Measurements from ENCODE around the gene SDCCAG8. TPM values are rescaled to one million over a fixed set of nuclear protein-coding genes. Genes with fewer than 3 reads are reported as not detected.

SDCCAG8 gene
- total RNA-seq = 62.2 and 66.6 TPM in 2 replicates

GRCh38 chr1:243255791-243256512, at the start of gene SDCCAG8:
Gene SDCCAG8 (plus strand): TSS chr1:243256041. CDS start chr1:243256174, 133 bp downstream.

DNA sequence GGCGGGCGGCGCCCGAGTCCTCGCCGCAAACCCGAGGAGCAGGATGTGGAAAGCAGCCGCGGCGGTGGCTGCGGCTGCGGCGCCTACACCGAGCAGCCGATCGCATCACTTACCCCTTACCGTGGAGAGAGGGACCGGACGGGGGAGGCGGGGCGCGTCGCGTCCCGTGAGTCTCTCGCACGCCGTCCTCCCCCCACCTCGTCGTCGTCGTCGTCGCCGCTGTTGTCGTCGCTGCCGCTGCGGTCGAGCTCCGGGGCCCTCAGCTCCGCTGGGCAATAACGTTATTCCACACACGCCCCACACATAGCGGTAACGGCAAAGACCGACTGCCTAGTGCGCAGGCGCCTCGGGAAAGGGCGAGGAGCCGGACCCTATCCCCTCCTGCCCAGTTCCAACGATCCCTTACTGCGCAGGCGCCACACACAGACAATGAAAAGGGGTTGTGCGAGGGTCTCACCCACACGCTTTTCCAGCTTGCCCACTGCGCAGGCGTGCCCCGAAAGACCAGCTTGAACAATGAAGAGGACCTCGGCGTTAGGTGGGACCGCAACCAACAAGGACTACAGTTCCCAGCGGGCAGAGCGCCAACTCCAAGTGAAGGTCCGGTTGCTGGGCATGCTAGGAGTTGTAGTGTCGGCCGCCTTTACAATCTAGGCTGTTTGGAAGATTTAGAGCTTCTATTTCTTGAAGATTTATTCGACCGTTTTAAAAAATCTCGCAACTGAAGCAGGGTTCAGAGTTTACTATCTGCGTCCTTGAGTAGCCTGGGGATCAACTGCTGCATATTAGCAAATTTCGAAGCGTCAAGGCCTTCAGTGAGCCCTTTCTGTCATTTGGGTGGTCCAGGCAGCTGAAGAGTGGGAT, 682 bp upstream of the SDCCAG8 start, which contains the start of gene CEP170:
Gene CEP170, minus strand, starts transcription at position 355 of the 864 bp plus-strand sequence. CDS start 30,001 bp downstream, outside the sequence.

Other genes with a start within 250 kb of the SDCCAG8 start
- gene CEP170, start 760 bp upstream of the SDCCAG8 start, total RNA-seq = 155 and 292 TPM in 2 replicates

Data from smooth muscle cell of the pulmonary artery (primary cell).